H1 (cell line): ENCODE results near the gene CCNY. TPM values are rescaled to one million over a fixed set of nuclear protein-coding genes. Genes with fewer than 3 reads are reported as not detected.
A peak's percentile ranks its signal among the peaks of the same experiment; 100 is the strongest.

Experiments
- CTCF ChIA-PET: fragments of 300-600 bp; sonication (Branson Sonifier 250); formaldehyde crosslinking; loops from one replicate; lab custom pipeline; 2021; ENCODE audit not compliant: partially characterized antibody; lab: Charles Lee
- POLR2A ChIA-PET: fragments of 300-600 bp; sonication (Branson Sonifier 250); formaldehyde crosslinking; loops from one replicate; lab custom pipeline; 2021; ENCODE audit warnings: inconsistent platforms; ENCODE audit not compliant: partially characterized antibody; lab: Charles Lee
- DNase-seq, 2 experiments: peaks; one replicate each; pipeline versions ENCODE4 v3.0.0 to v3.0.0-alpha.2; 2010 to 2022; ENCODE audit warnings: low spot score in 2 of 2, low read depth in 1 of 2, mixed read lengths in 1 of 2
- FAIRE-seq: peaks from 2 replicates; lab custom pipeline; 2011; peaks lifted over from hg19 to GRCh38; lab: Jason Lieb, UNC
- H2AFZ ChIP-seq: 2 replicates; pipeline ENCODE4 v1.8.1; 2012; ENCODE audit warnings: low read length, inconsistent platforms
- H2AK5ac ChIP-seq: 2 replicates; pipeline ENCODE4 v1.6.1; 2013; ENCODE audit warnings: low read depth, low read length
- H2BK120ac ChIP-seq: replicated peaks from 2 replicates; pipeline ENCODE3; 2013; ENCODE audit warnings: low read depth, low read length, inconsistent platforms
- H2BK12ac ChIP-seq: 2 replicates; pipeline ENCODE4 v1.6.1; 2013; ENCODE audit warnings: low read depth, low read length
- H2BK15ac ChIP-seq: 2 replicates; pipeline ENCODE4 v1.6.1; 2013; ENCODE audit warnings: low read length
- H2BK20ac ChIP-seq: 2 replicates; pipeline ENCODE4 v1.6.1; 2013; ENCODE audit warnings: low read length
- H2BK5ac ChIP-seq: 2 replicates; pipeline ENCODE4 v1.6.1; 2013; ENCODE audit warnings: low read depth, low read length
- H3K14ac ChIP-seq: 2 replicates; pipeline ENCODE4 v1.6.1; 2013; ENCODE audit warnings: inconsistent platforms; ENCODE audit not compliant: insufficient read length
- H3K18ac ChIP-seq: 2 replicates; pipeline ENCODE4 v1.6.1; 2013; ENCODE audit warnings: low read length; ENCODE audit errors: extremely low read depth
- H3K23ac ChIP-seq: 2 replicates; pipeline ENCODE4 v1.6.1; 2013; ENCODE audit warnings: inconsistent platforms; ENCODE audit not compliant: insufficient read length
- H3K23me2 ChIP-seq: 2 replicates; pipeline ENCODE4 v1.6.1; 2013; ENCODE audit warnings: low read depth, low read length
- H3K27ac ChIP-seq: 2 replicates; pipeline ENCODE4 v1.6.1; 2011; ENCODE audit warnings: low read depth, low read length, inconsistent platforms
- H3K27me3 ChIP-seq, 4 experiments: replicated peaks in 1 of 4; 1 replicate in 1 of 4; 2 replicates in 3 of 4; pipeline versions ENCODE4 v1.6.1 to v1.8.1; 2011 to 2013; ENCODE audit warnings: low read length in 3 of 4, mild to moderate bottlenecking in 3 of 4, inconsistent platforms in 2 of 4, mixed read lengths in 2 of 4, moderate library complexity in 1 of 4; ENCODE audit not compliant: control insufficient read depth in 3 of 4, insufficient read depth in 3 of 4; ENCODE audit errors: extremely low read depth in 1 of 4
- H3K36me3 ChIP-seq, 4 experiments: 2 replicates each; pipeline versions ENCODE4 v1.6.1 to v1.8.1; 2011 to 2013; ENCODE audit warnings: mild to moderate bottlenecking in 4 of 4, low read length in 3 of 4, moderate library complexity in 2 of 4, control low read depth in 1 of 4, inconsistent platforms in 1 of 4; ENCODE audit not compliant: insufficient read depth in 4 of 4, control insufficient read depth in 2 of 4
- H3K4ac ChIP-seq: replicated peaks from 2 replicates; pipeline ENCODE3; 2013; ENCODE audit warnings: low read length, low read depth, mixed read lengths, inconsistent platforms; ENCODE audit not compliant: insufficient read length
- H3K4me1 ChIP-seq, 4 experiments: replicated peaks in 1 of 4; 1 replicate in 1 of 4; 2 replicates in 3 of 4; pipeline versions ENCODE4 v1.6.1 to v1.8.1; 2011 to 2013; ENCODE audit warnings: low read length in 3 of 4, inconsistent platforms in 2 of 4, mixed read lengths in 1 of 4; ENCODE audit not compliant: insufficient read depth in 4 of 4, control insufficient read depth in 3 of 4
- H3K4me2 ChIP-seq, 2 experiments: 2 replicates each; pipeline versions ENCODE4 v1.6.1 to v1.8.1; 2011 to 2013; ENCODE audit warnings: low read depth in 2 of 2, low read length in 2 of 2, control low read depth in 1 of 2, inconsistent platforms in 1 of 2, mild to moderate bottlenecking in 1 of 2; ENCODE audit not compliant: insufficient read depth in 1 of 2
- H3K4me3 ChIP-seq, 4 experiments: fragments of 200-600, 300-600 bp in 1 of 4; sonication (generic), shearing (Covaris generic), sonication (Bioruptor Twin) in 1 of 4; 2 replicates each; pipeline versions ENCODE4 v1.5.1 to v1.8.1; 2011 to 2016; ENCODE audit warnings: low read length in 4 of 4, low read depth in 3 of 4, control low read depth in 2 of 4, inconsistent platforms in 2 of 4, mild to moderate bottlenecking in 2 of 4, mixed read lengths in 1 of 4, moderate library complexity in 1 of 4; ENCODE audit not compliant: insufficient read depth in 2 of 4; ENCODE audit errors: extremely low read depth in 1 of 4
- H3K56ac ChIP-seq: replicated peaks from 2 replicates; pipeline ENCODE3; 2013; ENCODE audit warnings: low read depth, mild to moderate bottlenecking, mixed read lengths, low read length, inconsistent platforms; ENCODE audit not compliant: insufficient read length
- H3K79me1 ChIP-seq: 2 replicates; pipeline ENCODE4 v1.6.1; 2013; ENCODE audit warnings: low read depth, low read length, control low read depth
- H3K79me2 ChIP-seq, 2 experiments: 2 replicates each; pipeline versions ENCODE4 v1.6.1 to v1.8.1; 2012 to 2013; ENCODE audit warnings: low read length in 2 of 2, mild to moderate bottlenecking in 2 of 2, inconsistent platforms in 1 of 2; ENCODE audit not compliant: insufficient read depth in 2 of 2, control insufficient read depth in 1 of 2
- H3K9ac ChIP-seq, 4 experiments: replicated peaks in 1 of 4; 1 replicate in 1 of 4; 2 replicates in 3 of 4; pipeline versions ENCODE4 v1.6.1 to v1.8.1; 2011 to 2013; ENCODE audit warnings: low read depth in 3 of 4, low read length in 3 of 4, control low read depth in 2 of 4, mild to moderate bottlenecking in 2 of 4, moderate library complexity in 2 of 4, inconsistent platforms in 1 of 4; ENCODE audit errors: extremely low read depth in 1 of 4
- H3K9me3 ChIP-seq, 2 experiments: 2 replicates each; pipeline versions ENCODE4 v1.6.1 to v1.8.1; 2012 to 2013; ENCODE audit warnings: mild to moderate bottlenecking in 2 of 2, moderate library complexity in 2 of 2, control low read depth in 1 of 2, inconsistent platforms in 1 of 2, low read depth in 1 of 2, low read length in 1 of 2, mixed read lengths in 1 of 2; ENCODE audit not compliant: insufficient read depth in 2 of 2
- H4K20me1 ChIP-seq, 2 experiments: replicated peaks in 1 of 2; 2 replicates each; pipeline versions ENCODE3 to v1.8.1; 2011 to 2013; ENCODE audit warnings: inconsistent platforms in 2 of 2, low read length in 2 of 2, mild to moderate bottlenecking in 1 of 2; ENCODE audit not compliant: insufficient read depth in 2 of 2, control insufficient read depth in 1 of 2
- H4K5ac ChIP-seq: 2 replicates; pipeline ENCODE4 v1.6.1; 2013; ENCODE audit warnings: low read length, low read depth, mixed read lengths, inconsistent platforms; ENCODE audit not compliant: insufficient read length
- H4K8ac ChIP-seq: 2 replicates; pipeline ENCODE4 v1.8.0; 2013; ENCODE audit warnings: mild to moderate bottlenecking, moderate library complexity, low read length, inconsistent platforms; ENCODE audit not compliant: insufficient read depth; ENCODE audit errors: extremely low read depth
- H4K91ac ChIP-seq: replicated peaks from 2 replicates; pipeline ENCODE3; 2013; ENCODE audit warnings: low read length, mixed read lengths, inconsistent platforms; ENCODE audit not compliant: insufficient read length
- EP300 ChIP-seq, 2 experiments: IDR thresholded peaks; 1 replicate in 1 of 2; 2 replicates in 1 of 2; pipeline ENCODE4 v1.6.1; 2011 to 2012; ENCODE audit warnings: low read depth in 2 of 2, low read length in 2 of 2, mild to moderate bottlenecking in 2 of 2, borderline replicate concordance in 1 of 2, inconsistent platforms in 1 of 2, moderate library complexity in 1 of 2
- WGBS, 2 experiments: shearing (Covaris generic) in 1 of 2; methylation state at CpG; one replicate each; pipeline versions ENCODE4 v1.1.6 to v1.1.7; 2013 to 2015; ENCODE audit warnings: low lambda C conversion rate in 2 of 2, mixed read lengths in 2 of 2, inconsistent platforms in 1 of 2, low coverage in 1 of 2, missing lambda C conversion rate in 1 of 2; ENCODE audit not compliant: insufficient replicate concordance in 2 of 2, insufficient coverage in 1 of 2, insufficient read length in 1 of 2; ENCODE audit errors: extremely low coverage in 1 of 2, missing lambda C conversion rate in 1 of 2; 5-methylcytosine and 5-hydroxymethylcytosine counted together
- polyA plus RNA-seq, 7 experiments: library from polyadenylated mRNA; depleted of rRNA in 3 of 7; stranded (reverse) in 5 of 7; unstranded in 2 of 7; fragments of >200 nt in 5 of 7; fragments of 200-250 nt in 2 of 7; gene quantifications; 1 replicate in 5 of 7; 2 replicates in 1 of 7; 4 replicates in 1 of 7; pipeline versions ENCODE4 v1.2.1 to v1.2.3, GENCODE V29; 2011 to 2013; ENCODE audit warnings: missing spikeins in 2 of 7, mixed read lengths in 2 of 7
- total RNA-seq: library from RNA; stranded (reverse); fragmentation: NEBNext Ultra II Directional; extraction: Animal tissue kit (Norgen Biotek cat#: 25700); gene quantifications from 2 replicates; pipeline ENCODE4 v1.2.1, GENCODE V29; 2021

Gene CCNY
- total and polyA plus RNA-seq, 2 of the 8 experiments (the other 6 are each of a cell fraction or from before 2014, with no cell fraction given): 25.3 to 68.2 TPM

DNA sequence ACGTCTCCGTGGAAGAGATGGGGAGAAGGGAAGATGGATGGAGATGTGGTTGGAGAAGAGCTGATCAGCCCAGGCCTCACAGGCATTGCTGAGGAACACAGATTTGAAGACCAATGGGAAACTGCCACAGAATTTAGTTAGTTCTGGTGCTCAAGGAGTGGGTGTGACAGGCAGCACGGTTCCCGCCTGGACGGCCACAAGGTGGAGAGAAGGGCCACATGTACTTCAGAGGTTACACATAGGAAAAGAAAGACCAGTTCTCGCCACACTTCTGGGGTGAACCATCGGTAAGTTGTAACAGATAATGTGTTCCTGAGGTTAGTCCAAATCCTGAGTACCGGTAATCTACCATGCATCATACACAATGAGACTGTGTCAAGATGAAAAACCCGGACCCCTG lies 239.3 kb downstream of the CCNY start:
- no peak overlapping the region for H4K91ac ChIP-seq
- H3K23me2 ChIP-seq: no peaks in the 10 kb centered on the region
- DNase-seq (no peak), FAIRE-seq (no peak)
- H2BK120ac ChIP-seq: no peak overlapping the region
- H3K9me3 ChIP-seq: no peaks in the 10 kb centered on the region
- no peaks in the 10 kb centered on the region for H4K20me1 ChIP-seq
- CTCF ChIA-PET: interaction anchor here (0.5 to 3.2 kb wide), 17 partner anchors 9 to 1205 kb away, joined by 3 to 19 read pairs (median 4); no protein-coding TSS in a partner anchor
- POLR2A ChIA-PET: interaction anchor here (1.4 kb wide), 1 partner anchor 48 kb away, joined by 3 read pairs; no protein-coding TSS in a partner anchor
- H2AK5ac ChIP-seq: peak overlapping the region; percentile 66; the same call in 1 of the 2 replicates
- H3K23ac ChIP-seq: no peak overlapping the region
- no peak overlapping the region for H3K4me3 ChIP-seq
- no peak overlapping the region for H3K9ac ChIP-seq
- no peak overlapping the region for H2BK12ac ChIP-seq
- no peak overlapping the region for H2BK20ac ChIP-seq
- no peak overlapping the region for H4K5ac ChIP-seq
- H3K56ac ChIP-seq: no peak overlapping the region
- H4K8ac ChIP-seq: no peak overlapping the region
- H3K4ac ChIP-seq: no peak overlapping the region
- H2BK5ac ChIP-seq: no peak overlapping the region
- H3K27ac ChIP-seq: no peak overlapping the region
- WGBS, 2 experiments: 88% methylated on average over 9 of the region's 9 CpGs; no CpG with 5 or more reads in 1 of the 2 experiments
- no peak overlapping the region for H3K14ac ChIP-seq
- no peaks in the 10 kb centered on the region for H3K79me1 ChIP-seq
- no peak overlapping the region for H2AFZ ChIP-seq
- H3K79me2 ChIP-seq: no peaks in the 10 kb centered on the region
- H3K4me1 ChIP-seq: peaks cover 1 to 6% (median 5%) of the 10 kb centered on the region in 4 experiments; a peak in 6 of 7 replicates
- H2BK15ac ChIP-seq: no peak overlapping the region
- no peaks in the 10 kb centered on the region for H3K27me3 ChIP-seq
- H3K36me3 ChIP-seq: no peaks in the 10 kb centered on the region
- no peak overlapping the region for H3K4me2 ChIP-seq
- H3K18ac ChIP-seq: no peak overlapping the region
- TF ChIP-seq EP300 (IDR thresholded peaks at IDR 0.05; ENCODE audit: borderline replicate concordance in 1 of 2, low read depth in 2 of 2, low read length in 2 of 2): no peak
